ENCODE results near the gene LSM14A.
A peak's percentile ranks its signal among the peaks of the same experiment; 100 is the strongest.

LSM14A gene

GRCh38 chr19:34260771-34261173 is 88.5 kb downstream of the LSM14A start:
- Mint-ChIP-seq H3K4me1 (ENCODE audit: low read depth) (peaks cover 54% of the 10 kb centered on the region), H3K9me3 (no peaks in the 10 kb centered on the region), H3K27me3 (no peaks in the 10 kb centered on the region), H3K27ac (no peak overlapping the region), H3K4me3 (no peak overlapping the region), H3K36me3 (ENCODE audit: low read depth) (peaks cover 7% of the 10 kb centered on the region)

- Mint-ChIP-seq H3K27ac (peak overlapping the region; percentile 63), H3K4me1 (ENCODE audit: low read depth) (peaks cover 53% of the 10 kb centered on the region), H3K9me3 (no peaks in the 10 kb centered on the region), H3K27me3 (no peaks in the 10 kb centered on the region), H3K4me3 (no peak overlapping the region), H3K36me3 (ENCODE audit: low read depth) (peaks cover 7% of the 10 kb centered on the region)
Observed at GRCh38 chr19:34261334-34262109, 89.2 kb downstream of the LSM14A start.

DNA sequence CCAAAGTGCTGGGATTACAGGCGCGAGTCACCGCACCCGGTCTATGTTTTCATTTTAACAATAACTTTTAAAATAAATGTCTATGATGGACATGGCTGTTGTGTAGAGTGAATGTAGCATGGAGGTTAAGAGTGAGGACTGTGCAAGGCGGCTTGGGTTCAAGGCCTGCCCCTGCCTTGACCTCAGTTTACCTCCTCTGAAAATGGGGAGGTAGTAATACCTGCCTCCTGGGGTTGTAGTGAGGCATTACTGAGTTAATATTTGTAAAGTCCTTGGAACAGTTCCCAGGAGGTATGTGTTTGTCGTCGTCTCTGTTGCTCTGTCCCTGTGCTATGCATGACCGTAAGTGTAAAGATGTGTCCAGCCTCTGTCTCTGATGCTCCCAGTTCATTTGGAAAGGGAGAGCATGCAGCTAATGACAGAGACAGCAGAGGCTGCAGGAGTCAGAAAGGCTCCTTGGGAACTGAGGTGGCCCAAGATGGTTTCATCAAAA is 91.5 kb downstream of the LSM14A start:
- H3K27me3 Mint-ChIP-seq: no peaks in the 10 kb centered on the region
- H3K4me3 Mint-ChIP-seq: no peak overlapping the region
- H3K4me1 Mint-ChIP-seq (ENCODE audit: low read depth): peaks cover 48% of the 10 kb centered on the region
- H3K9me3 Mint-ChIP-seq: no peaks in the 10 kb centered on the region
- H3K36me3 Mint-ChIP-seq (ENCODE audit: low read depth): peaks cover 9% of the 10 kb centered on the region
- peak overlapping the region; percentile 21 for H3K27ac Mint-ChIP-seq

DNA sequence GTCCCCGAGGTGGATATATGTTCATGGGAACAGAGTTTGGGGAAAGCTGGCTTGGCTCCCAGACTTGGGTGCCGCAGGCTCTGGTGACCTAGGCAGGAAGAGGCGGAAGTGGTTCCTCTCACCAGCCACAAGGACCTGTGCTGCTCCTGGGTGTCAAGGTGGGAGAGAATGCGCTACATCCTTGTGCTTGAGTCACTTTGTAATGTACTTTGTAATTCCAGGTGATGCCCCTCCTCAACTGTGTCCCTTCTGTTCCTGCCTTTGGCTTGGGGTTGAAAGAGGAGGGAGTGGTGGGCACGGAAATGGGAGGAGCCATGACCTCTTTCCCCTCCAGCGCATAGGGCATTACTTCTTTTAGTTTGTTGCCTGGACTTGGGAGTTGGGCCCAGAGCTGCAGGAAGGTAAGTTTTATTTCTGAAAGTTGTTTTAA is 92.9 kb downstream of the LSM14A start:
- peaks cover 52% of the 10 kb centered on the region for H3K4me1 Mint-ChIP-seq (ENCODE audit: low read depth)
- peaks cover 3% of the 10 kb centered on the region for H3K36me3 Mint-ChIP-seq (ENCODE audit: low read depth)
- no peaks in the 10 kb centered on the region for H3K27me3 Mint-ChIP-seq
- H3K27ac Mint-ChIP-seq: no peak overlapping the region
- no peaks in the 10 kb centered on the region for H3K9me3 Mint-ChIP-seq
- no peak overlapping the region for H3K4me3 Mint-ChIP-seq

DNA sequence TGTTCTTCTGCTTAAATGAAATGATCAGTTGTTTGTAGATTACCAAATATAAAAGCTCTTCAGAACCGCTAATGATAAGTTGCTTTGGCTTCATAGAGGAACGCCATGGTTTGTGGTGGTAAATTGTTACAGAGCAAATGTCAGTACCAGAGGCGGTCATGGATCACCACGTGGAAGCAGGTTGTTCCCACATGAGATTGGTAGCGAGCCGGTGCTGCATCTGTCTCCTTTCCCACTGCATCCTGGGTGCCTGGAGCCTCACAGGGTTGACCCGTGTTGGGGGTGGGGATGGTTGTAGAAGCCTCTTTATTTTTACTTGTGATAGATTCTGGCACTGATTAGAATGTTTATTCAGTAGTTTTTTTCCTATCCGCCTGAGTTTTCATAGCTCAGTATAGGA is 96.8 kb downstream of the LSM14A start:
- Mint-ChIP-seq H3K27me3 (no peaks in the 10 kb centered on the region), H3K36me3 (ENCODE audit: low read depth) (peaks cover 11% of the 10 kb centered on the region), H3K4me1 (ENCODE audit: low read depth) (peaks cover 65% of the 10 kb centered on the region), H3K27ac (peak overlapping the region; percentile 84), H3K4me3 (peak overlapping the region; percentile 18), H3K9me3 (no peaks in the 10 kb centered on the region)

GRCh38 chr19:34269489-34269888 is 97.2 kb downstream of the LSM14A start:
- peaks cover 68% of the 10 kb centered on the region for H3K4me1 Mint-ChIP-seq (ENCODE audit: low read depth)
- H3K36me3 Mint-ChIP-seq (ENCODE audit: low read depth): peaks cover 11% of the 10 kb centered on the region
- H3K9me3 Mint-ChIP-seq: no peaks in the 10 kb centered on the region
- H3K27me3 Mint-ChIP-seq: no peaks in the 10 kb centered on the region
- H3K4me3 Mint-ChIP-seq: peak overlapping the region; percentile 72
- peak overlapping the region; percentile 84 for H3K27ac Mint-ChIP-seq

- H3K4me3 Mint-ChIP-seq: peak overlapping the region; percentile 72
- no peaks in the 10 kb centered on the region for H3K27me3 Mint-ChIP-seq
- no peaks in the 10 kb centered on the region for H3K9me3 Mint-ChIP-seq
- H3K4me1 Mint-ChIP-seq (ENCODE audit: low read depth): peaks cover 71% of the 10 kb centered on the region
- peaks cover 11% of the 10 kb centered on the region for H3K36me3 Mint-ChIP-seq (ENCODE audit: low read depth)
- peak overlapping the region; percentile 84 for H3K27ac Mint-ChIP-seq
Observed at GRCh38 chr19:34269968-34270621, 97.8 kb downstream of the LSM14A start.

- Mint-ChIP-seq H3K27ac (no peak overlapping the region), H3K4me3 (no peak overlapping the region), H3K9me3 (no peaks in the 10 kb centered on the region), H3K4me1 (ENCODE audit: low read depth) (peaks cover 76% of the 10 kb centered on the region), H3K27me3 (no peaks in the 10 kb centered on the region), H3K36me3 (ENCODE audit: low read depth) (peaks cover 15% of the 10 kb centered on the region)
Observed at GRCh38 chr19:34273121-34273520, 100.8 kb downstream of the LSM14A start.

- Mint-ChIP-seq H3K27me3 (no peaks in the 10 kb centered on the region), H3K4me1 (ENCODE audit: low read depth) (peaks cover 72% of the 10 kb centered on the region), H3K36me3 (ENCODE audit: low read depth) (peaks cover 12% of the 10 kb centered on the region), H3K27ac (no peak overlapping the region), H3K9me3 (no peaks in the 10 kb centered on the region), H3K4me3 (no peak overlapping the region)
Observed at GRCh38 chr19:34274284-34274826, 102.1 kb downstream of the LSM14A start.

- Mint-ChIP-seq H3K4me3 (no peak overlapping the region), H3K4me1 (ENCODE audit: low read depth) (peaks cover 66% of the 10 kb centered on the region), H3K27ac (no peak overlapping the region), H3K36me3 (ENCODE audit: low read depth) (peaks cover 12% of the 10 kb centered on the region), H3K9me3 (no peaks in the 10 kb centered on the region), H3K27me3 (no peaks in the 10 kb centered on the region)
Observed at GRCh38 chr19:34274827-34275625, 102.7 kb downstream of the LSM14A start.

GRCh38 chr19:34275705-34276104 is 103.4 kb downstream of the LSM14A start:
- Mint-ChIP-seq H3K27ac (no peak overlapping the region), H3K4me3 (no peak overlapping the region), H3K36me3 (ENCODE audit: low read depth) (peaks cover 12% of the 10 kb centered on the region), H3K9me3 (no peaks in the 10 kb centered on the region), H3K27me3 (no peaks in the 10 kb centered on the region), H3K4me1 (ENCODE audit: low read depth) (peaks cover 59% of the 10 kb centered on the region)

GRCh38 chr19:34276614-34277013 is 104.3 kb downstream of the LSM14A start:
- Mint-ChIP-seq H3K4me3 (no peak overlapping the region), H3K36me3 (ENCODE audit: low read depth) (peaks cover 12% of the 10 kb centered on the region), H3K4me1 (ENCODE audit: low read depth) (peaks cover 52% of the 10 kb centered on the region), H3K27ac (peak overlapping the region; percentile 5), H3K27me3 (no peaks in the 10 kb centered on the region), H3K9me3 (no peaks in the 10 kb centered on the region)

DNA sequence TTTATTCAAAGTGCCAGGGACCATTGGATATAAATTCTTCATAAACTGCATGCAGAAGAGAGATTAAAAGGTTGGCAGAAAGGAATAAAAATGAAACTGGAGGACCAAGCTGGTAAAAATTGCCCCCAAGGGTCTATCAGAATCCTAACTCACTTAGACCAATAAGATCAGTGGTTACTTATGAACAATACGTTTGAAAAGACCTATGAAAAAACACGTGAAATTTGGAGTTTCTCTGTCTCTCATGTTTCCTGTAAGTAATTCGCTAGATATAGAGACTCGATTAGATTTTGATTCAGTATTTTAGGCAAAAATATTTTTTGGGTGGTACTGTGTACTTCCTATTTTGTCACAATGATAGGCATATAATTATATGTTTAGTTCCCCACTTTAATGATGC is 104.9 kb downstream of the LSM14A start:
- peaks cover 7% of the 10 kb centered on the region for H3K36me3 Mint-ChIP-seq (ENCODE audit: low read depth)
- no peaks in the 10 kb centered on the region for H3K9me3 Mint-ChIP-seq
- H3K27ac Mint-ChIP-seq: peak overlapping the region; percentile 5
- peaks cover 47% of the 10 kb centered on the region for H3K4me1 Mint-ChIP-seq (ENCODE audit: low read depth)
- H3K4me3 Mint-ChIP-seq: no peak overlapping the region
- no peaks in the 10 kb centered on the region for H3K27me3 Mint-ChIP-seq

- Mint-ChIP-seq H3K4me1 (ENCODE audit: low read depth) (peaks cover 46% of the 10 kb centered on the region), H3K27ac (no peak overlapping the region), H3K27me3 (no peaks in the 10 kb centered on the region), H3K9me3 (no peaks in the 10 kb centered on the region), H3K4me3 (no peak overlapping the region), H3K36me3 (ENCODE audit: low read depth) (peaks cover 4% of the 10 kb centered on the region)
Observed at GRCh38 chr19:34278783-34279182, 106.5 kb downstream of the LSM14A start.

Measured in stimulated activated naive CD8-positive, alpha-beta T cell treated with anti-CD3 and anti-CD28 coated beads, Interleukin-15, Interleukin-2, amounts not matched to agents 100 ng/mL and 50 ng/mL, for 24 hours (primary cell).